GM13977 (cell line): ENCODE results near the gene ZSCAN21.

Experiments used
- DNase-seq: peaks from one replicate; pipeline ENCODE4 v3.0.0; 2012; ENCODE audit warnings: low spot score
- CTCF ChIP-seq: IDR thresholded peaks from 2 replicates; pipeline ENCODE4 v1.5.1; 2012; ENCODE audit warnings: mild to moderate bottlenecking, control low read depth; ENCODE audit not compliant: insufficient read depth; ENCODE audit errors: extremely low read depth, missing control alignments
- in situ Hi-C: fragments of 300-500 bp; cut with MboI; formaldehyde crosslinking; loops from one replicate; pipeline ENCODE4 v1.12.0; 2022; ENCODE audit warnings: low sequenced_read_pairs, low pct_unique_long_range_greater_than_20kb, mixed read lengths, inconsistent platforms; ENCODE audit not compliant: unreplicated experiment

ZSCAN21 gene

GRCh38 chr7:100061518-100062193 lies 12.1 kb downstream of the ZSCAN21 start:
- TF ChIP-seq CTCF: no peak
- in situ Hi-C loops: no loop called here
- DNase-seq: no peak

GRCh38 chr7:100063376-100063775 lies 13.8 kb downstream of the ZSCAN21 start:
- DNase-seq: no peak
- no peak for TF ChIP-seq CTCF
- in situ Hi-C loops: no loop called here

- no peak for TF ChIP-seq CTCF
- in situ Hi-C loops: no loop called here
- no peak for DNase-seq
Measured at GRCh38 chr7:100064162-100064561, 14.6 kb downstream of the ZSCAN21 start.

- no peak for DNase-seq
- no peak for TF ChIP-seq CTCF
- in situ Hi-C loops: no loop called here
Measured at GRCh38 chr7:100065452-100066186, 16.0 kb downstream of the ZSCAN21 start.

GRCh38 chr7:100066953-100067352 lies 17.4 kb downstream of the ZSCAN21 start:
- TF ChIP-seq CTCF: no peak
- in situ Hi-C loops: no loop called here
- DNase-seq: no peak

GRCh38 chr7:100069991-100070390 lies 20.4 kb downstream of the ZSCAN21 start:
- DNase-seq: no peak
- in situ Hi-C loops: loop anchor here (10.0 kb wide), 1 partner anchor 75 kb away; no protein-coding TSS in a partner anchor
- no peak for TF ChIP-seq CTCF
